HG03097 (cell line): ENCODE measurements around the gene NDFIP2.

Source experiments
- ATAC-seq: cut with Tn5 transposase; IDR thresholded peaks from one replicate; pipeline ENCODE4 v1.9.1; 2021; ENCODE audit not compliant: unreplicated experiment, low FRiP score

Gene NDFIP2, protein sequence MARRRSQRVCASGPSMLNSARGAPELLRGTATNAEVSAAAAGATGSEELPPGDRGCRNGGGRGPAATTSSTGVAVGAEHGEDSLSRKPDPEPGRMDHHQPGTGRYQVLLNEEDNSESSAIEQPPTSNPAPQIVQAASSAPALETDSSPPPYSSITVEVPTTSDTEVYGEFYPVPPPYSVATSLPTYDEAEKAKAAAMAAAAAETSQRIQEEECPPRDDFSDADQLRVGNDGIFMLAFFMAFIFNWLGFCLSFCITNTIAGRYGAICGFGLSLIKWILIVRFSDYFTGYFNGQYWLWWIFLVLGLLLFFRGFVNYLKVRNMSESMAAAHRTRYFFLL

DNA sequence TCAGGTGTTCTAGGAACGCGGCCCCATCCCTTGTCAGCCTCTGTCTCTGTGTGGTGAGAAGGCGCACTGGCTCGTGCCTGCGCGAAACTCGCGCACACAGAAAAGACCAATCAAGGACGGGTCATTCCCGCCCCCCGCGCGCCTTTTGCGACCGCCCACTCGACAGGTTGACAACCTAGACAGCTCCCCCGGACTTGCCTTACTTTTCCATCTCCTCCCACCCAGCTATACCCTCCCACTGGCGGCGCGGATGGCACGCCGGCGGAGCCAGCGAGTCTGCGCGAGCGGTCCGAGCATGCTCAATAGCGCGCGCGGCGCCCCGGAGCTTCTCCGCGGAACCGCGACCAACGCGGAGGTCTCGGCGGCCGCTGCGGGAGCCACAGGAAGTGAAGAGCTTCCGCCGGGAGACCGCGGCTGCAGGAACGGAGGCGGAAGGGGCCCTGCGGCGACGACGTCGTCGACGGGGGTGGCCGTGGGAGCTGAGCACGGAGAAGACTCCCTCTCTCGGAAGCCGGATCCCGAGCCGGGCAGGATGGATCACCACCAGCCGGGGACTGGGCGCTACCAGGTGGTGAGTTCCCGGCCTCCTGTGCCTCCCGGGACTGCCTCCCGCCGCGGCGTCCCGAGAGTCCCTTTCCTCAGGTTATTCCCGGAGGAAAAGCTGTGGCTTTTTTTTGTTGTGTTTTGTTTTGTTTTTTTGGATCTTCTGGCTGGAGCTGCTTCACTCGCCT lies at the start of gene NDFIP2:
TSS of gene NDFIP2 (plus strand) at position 202 of the 731 bp plus-strand sequence. CDS start at position 251, 49 bp downstream.
- peak; percentile 91 for ATAC-seq

DNA sequence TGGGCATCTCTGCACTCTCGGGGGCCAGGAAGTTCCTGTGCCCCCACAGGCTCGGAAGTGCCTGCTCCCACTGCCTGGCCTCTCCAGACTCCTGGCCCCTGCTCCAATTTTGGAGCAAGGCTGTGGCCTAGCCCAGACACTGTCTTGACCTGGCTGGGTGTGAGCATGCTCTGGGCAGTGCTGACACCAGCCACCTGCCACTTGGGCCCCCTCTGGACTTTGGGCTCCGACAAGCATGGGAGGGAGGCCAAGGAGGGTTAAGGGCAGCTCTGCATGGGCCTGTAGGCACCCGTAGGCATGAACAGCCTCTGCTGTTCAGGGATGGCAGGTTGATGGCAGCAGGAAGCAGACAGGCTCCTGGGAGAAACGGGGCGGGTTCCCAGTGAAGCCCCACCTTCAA lies 48.9 kb upstream of the NDFIP2 start:
- ATAC-seq: no peak

DNA sequence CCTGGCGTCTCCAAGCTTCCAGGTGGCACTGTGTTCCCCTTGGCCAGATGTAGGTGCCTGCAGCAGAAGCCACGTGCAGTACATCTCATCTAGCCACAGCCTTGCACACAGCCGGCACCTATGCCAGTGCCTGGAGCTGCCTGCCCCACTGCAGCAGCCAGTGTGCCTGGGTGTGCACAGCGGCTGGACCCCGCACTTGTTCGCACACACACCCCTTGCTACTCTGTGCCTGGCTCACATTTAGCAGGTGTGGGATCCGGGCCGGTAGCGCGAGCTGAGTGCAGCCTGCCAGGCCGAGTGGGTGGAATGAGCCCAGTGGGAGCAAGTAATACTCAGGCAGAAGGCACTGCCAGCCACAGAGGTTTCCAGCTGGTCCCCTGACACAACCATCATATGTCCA lies 48.0 kb upstream of the NDFIP2 start:
- no peak for ATAC-seq

DNA sequence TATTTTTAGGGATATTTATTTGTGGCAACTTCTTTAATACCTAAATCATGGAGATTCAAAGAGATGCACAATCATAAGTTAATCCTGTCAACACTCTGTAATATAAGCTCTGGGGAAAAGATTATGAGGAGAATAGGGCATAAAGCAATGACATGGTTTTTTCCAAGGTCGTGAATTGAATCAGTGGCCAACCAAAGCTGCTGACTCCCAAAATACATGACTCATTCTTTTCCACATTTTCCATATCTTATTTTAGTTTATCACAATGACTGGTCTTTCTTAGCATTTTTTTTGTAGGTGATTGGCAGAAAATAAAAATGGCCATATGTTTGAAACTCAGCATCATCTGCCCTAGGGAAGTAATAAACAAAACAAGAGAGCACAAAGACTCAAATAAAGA lies 46.4 kb upstream of the NDFIP2 start:
- no peak for ATAC-seq

DNA sequence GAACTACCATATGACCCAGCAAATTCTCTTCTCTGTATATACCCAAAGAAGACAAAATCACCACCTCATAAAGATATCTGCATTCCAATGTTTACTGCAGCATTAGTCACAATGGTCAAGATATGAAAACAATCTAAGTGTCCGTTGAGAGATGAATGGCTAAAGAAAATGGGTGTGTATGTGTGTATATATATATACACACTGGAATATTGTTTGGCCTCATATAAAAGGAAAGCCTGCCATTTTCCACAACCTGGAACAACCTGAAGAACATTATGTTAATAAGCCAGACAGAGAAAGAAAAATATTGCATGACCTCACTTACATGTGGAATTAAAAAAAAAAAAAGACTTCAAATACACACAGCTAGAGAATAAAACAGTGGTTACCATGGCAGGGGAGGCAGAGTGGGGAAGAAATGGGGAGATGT lies 45.4 kb upstream of the NDFIP2 start:
- ATAC-seq: no peak

DNA sequence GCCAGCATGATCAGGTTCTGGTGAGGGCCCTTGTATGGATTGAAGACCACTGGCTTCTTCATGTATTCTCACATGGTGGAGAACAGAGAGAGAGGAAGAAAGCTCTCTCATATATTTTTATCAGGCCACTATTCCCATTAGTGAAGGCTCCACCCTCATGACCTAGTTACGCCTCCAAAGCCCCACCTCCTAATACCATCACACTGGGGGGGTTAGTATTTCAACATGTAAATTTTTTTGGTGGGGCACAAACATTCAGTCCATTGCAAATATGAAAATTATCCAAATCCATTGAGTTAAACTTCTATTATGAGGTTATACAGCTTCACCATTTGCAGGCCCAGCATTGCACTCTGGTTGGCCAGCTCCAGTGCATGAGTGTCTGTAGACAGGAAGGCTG lies 41.7 kb upstream of the NDFIP2 start:
- ATAC-seq: no peak

DNA sequence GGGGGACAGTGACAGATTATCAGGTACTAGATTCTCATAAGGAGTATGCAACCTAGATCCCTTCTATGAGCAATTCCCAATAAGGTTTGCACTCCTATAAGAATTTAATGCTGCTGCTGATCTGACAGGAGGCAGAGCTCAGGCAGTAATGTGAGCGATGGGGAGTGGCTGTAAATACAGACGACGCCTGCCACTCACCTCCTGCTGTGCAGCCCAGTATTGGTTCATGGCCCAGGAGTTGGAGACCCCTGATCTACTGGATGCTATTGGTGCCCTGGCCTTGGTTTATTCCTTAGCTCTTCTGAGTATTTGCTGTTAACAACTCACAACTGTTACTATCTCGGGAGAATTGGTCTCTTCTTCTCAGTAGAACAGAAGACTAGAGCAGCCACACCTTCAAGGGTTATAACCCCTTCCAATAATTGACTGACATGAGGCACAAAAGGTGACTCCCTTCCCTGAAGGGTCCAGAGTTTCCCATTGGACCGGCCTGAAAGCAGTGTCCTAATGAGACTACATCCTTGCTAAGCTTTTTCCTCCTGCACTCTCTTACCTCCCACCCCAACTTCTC lies 39.9 kb upstream of the NDFIP2 start:
- ATAC-seq: no peak

DNA sequence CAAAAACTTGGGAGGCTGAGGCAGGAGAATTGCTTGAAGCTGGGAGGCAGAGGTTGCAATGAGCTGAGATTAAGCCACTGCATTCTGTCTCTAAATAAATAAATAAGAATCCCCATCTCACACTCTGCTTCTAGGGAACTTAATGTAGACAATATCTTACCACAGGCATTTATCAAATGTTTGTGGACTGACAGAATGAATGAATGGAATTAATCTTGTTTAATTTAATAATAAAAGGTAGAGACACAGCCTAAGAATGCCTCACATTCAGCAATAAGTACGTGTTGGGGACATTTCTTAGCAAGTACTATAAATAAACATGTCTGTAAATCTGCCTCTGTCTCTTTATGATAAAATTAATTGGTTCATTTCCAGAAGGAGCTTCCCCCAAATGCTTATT lies 38.7 kb upstream of the NDFIP2 start:
- ATAC-seq: no peak

DNA sequence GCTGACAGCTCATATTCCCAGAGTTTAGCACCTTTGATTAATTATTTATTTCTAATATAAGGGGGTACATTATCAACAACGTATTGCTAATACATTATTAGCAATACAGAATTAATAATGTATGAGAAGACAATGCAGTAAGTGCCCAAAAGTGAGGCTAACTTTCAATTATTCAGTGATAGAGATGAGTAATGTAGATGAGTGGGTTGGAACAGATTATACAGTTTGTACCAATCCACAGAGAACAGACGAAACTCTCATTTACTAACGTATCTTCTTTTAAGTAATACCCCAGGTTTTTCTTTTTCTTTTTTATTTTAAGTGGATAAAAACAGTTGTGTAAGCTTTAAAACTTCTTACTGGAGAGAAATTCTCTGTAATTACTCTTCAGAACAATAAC lies 38.2 kb upstream of the NDFIP2 start:
- no peak for ATAC-seq

DNA sequence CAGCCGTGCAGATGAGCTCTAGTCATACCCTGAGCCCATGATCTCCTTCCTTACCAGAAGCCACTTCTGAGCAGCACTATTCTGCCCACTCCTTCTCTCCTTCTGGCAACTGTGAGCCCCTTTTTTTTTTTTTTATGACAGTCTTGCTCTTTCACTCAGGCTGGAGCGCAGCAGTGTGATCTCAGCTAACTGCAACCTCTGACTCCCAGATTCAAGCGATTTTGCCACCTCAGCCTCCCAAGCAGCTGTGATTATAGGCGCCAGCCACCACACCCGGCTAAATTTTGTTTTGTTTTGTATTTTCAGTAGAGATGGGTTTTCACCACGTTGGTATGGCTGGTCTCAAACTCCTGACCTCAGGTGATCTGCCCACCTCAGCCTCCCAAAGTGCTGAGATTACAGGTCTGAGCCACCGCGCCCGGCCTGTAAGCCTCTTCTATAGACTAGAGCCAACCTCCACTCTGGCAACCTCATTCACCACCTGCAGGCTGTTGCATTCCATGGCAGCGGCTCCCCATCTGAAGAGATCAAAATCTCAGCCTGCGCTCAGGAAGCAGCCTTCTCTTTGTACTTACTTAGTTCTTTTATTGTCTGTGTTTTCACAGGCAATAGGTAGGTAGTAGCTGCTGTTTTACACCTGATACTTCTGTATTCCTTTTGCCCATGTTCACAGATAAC lies 34.8 kb upstream of the NDFIP2 start:
- no peak for ATAC-seq

DNA sequence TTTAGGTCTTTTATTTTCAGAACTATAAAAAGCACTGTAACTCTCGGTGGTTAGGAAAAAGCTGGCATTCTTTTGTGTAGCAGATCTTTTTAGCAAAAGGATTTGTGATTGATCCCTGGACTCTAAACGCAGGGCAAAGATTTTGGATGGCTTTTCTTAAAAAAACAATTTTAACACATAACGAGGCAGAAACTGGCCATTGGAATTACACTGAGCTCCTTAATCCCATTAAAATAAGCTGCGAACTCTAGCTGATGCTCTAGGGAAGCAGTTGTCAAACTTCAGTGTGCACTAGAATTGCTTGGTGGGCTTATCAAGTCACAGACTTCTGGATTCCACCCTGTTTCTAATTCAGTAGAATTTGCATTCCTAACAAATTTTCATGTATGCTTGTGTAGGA lies 33.8 kb upstream of the NDFIP2 start:
- ATAC-seq: no peak

DNA sequence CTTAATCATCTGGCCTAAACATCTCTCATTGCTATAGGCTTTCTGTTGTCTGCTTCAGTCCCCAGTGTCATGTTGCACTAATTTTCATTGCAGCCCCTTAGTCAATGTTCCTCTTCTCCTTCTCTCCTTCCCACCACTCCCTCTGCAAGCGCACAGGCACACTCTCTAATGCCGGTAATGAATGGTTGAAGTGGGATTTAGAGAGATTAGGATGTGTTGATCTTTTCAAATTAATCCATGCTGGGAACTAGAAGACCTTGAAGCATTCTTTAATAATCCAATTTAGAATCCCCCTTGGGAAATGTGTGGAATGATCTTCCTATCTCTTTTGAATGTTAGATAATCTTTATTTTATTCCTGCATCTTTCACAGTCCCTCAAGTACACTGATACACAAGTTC lies 33.2 kb upstream of the NDFIP2 start:
- no peak for ATAC-seq

DNA sequence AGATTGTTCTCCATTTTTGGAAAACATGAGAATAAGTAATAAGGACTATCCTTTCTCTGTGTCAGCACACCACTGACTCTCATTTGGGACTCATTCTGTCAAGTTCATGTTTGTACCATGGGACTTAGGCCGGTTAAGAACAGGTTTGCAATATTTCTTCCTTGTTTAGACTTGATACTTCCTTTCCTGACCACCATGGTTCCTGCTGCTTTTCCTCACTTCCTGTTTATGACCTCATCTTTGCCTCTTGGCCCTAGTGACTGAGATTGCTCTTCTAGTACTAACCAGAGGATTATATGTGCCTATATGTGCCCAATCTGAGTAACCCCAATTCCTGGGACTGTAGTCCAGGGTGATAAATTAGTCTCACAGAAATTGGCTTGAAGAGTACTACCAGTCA lies 32.5 kb upstream of the NDFIP2 start:
- ATAC-seq: peak; percentile 44

DNA sequence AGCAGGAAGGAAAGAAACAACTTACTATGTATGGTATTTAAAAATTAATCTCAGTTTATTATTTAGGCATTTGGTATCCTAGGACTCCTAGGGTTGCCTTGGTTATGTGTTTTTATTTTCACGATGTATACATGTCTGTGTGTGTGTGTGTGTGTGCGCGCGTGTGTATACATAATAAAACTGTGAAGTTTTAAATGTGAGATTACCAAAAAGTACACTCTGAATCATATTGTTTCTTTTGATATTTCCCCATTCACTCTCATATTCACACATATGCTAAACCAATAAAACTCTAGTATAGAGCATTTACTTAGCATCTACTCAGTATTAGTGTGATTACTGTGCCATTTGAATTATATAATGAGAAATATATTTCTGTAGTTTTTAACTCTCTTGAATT lies 30.8 kb upstream of the NDFIP2 start:
- ATAC-seq: no peak

DNA sequence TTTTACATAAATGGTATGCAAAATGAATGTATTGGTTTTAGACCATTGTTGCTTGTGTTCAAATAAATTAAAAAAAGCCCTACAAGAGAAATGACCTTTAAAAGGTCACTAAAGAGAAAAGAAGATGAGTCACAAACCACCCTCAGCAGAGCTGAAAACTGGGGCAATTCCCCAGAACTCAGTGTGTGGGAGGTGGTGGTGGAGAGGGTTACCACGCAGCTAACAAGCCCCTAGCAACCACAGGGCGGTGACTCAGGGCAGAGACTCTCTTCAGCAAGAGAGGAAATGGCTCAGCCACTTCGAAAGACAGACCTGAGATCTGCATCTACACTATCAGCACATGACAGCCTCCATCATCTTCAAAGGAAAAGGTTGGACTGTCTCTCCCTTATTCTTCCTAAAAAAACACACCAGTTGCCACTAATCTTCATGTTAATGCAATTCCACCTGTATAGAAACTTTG lies 29.4 kb upstream of the NDFIP2 start:
- ATAC-seq: peak; percentile 96

DNA sequence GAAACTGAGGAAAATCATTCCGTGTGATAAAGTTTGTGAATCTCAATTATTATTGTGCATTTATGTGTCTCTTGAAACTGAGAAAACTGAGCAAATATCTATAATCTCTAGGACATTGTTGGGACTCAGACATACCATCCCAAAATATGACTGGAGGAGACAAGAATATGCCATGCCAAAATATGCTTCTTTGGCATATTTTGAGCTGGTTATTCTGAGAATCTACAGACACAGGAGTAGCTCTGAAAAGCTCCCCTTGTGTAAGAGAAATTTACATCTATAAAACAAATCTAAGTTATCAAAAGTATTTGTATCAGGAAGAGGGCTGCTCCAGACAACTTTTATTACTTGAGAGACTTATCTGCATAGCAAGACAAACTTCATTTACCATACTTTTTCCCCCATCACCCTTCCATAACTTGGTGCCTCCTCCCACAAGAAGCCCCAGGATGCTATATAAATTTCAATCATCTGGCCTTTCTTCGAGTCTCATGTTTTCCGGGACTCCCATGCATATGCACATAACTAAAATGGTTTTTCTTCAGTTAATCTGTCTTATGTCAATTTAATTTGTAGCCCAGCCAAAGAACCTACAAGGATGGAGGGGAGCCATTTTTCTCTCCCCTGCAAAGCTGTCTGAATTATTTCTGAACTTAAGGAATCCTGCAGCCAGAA lies 28.6 kb upstream of the NDFIP2 start:
- no peak for ATAC-seq

DNA sequence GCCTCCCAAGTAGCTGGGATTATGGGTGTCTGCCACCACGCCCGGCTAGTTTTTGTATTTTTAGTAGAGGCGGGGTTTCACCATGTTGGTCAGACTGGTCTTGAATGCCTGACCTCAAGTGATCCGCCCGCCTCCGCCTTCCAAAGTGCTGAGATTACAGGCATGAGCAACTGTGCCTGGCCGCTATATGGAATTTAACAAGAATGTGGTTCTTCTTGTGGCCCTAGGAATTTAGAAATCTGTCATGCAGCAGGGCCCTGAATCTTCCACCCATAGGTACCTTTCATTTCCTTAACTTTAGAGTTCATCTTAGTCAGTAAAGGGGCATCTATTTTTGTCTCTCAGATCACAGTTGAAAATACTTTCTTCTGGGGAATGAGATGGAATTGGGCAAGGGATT lies 25.6 kb upstream of the NDFIP2 start:
- ATAC-seq: no peak

DNA sequence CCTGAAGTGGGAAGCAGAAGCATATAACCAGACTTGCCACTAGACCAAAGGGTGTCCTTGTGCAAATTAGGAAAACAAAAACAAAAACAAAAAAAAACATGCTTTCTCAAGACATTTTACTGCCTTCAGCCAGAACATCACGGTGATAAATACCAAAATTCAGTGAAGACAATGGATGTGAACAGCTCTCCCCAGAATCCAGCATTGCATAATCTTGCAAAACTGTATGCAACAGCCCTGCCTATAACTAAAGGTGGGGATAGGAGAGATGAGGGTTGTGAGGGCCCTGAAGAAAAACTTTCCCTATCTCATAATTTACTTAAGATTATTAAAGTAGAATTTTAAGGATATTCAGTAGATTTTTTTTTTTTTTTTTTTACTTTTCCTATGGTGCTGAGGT lies 24.9 kb upstream of the NDFIP2 start:
- no peak for ATAC-seq

DNA sequence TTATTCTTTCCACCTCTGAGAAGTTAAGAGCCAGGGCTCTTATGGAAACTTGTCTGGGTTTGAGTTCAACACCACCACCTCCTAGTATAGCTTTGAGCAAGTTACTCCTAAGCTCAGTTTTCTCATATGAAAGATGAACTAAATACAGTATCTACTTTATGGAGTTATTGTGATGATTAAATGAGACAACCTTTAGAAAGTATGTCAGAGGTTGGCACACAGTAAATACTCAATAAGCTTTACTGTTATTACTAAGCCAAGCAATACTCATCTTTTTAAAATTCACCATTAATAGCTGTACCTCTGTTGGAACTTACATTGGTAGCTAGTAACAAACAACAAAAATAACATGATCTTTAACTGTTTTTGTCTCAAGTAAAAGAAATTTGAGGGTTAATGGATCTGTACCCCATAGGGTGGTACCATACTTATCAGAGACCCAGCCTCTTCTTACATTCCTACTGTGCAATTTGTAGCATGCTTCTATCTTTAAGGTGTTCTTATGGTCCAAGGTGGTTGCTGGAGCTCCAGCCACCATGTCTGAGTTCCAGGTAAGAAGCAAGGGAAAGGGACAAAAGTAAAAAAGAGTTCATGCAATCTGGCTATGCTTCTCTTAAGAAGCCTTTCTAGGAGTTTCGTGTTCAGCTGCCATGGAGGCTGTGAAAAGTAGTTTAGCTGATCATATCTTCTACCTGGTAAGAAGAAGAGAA lies 24.1 kb upstream of the NDFIP2 start:
- ATAC-seq: no peak

DNA sequence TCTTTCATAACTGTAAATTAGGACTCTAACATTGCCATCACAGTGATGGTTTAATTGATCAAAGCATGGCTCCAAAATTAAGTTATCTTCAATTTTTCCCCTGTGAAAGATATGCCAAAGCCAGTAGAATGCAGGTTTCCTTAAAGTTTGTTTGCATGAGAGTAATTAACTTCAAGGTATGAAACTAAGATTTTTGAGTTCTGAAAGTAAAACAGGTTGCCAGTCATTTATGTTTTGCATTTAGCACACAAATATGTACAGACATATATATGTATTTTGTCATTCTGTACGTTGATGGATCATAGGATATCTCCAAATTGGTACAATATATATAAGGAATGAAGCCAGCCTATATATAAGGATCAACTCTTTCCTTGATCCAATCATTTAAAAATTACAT lies 23.6 kb upstream of the NDFIP2 start:
- no peak for ATAC-seq
